HepG2 (cell line): ENCODE measurements around the gene HNRNPM. TPM values are rescaled to one million over a fixed set of nuclear protein-coding genes. Genes with fewer than 3 reads are reported as not detected.

Source experiments
- CHD2 ChIP-seq: IDR thresholded peaks from 2 replicates; pipeline ENCODE4 v1.6.1; 2011; ENCODE audit warnings: low read depth, low read length, improper control_type of control experiment
- ETV6 ChIP-seq: sonication (generic); formaldehyde crosslinking; conservative IDR thresholded peaks from 2 replicates; pipeline ENCODE4 v1.4.0; 2020; ENCODE audit warnings: missing genetic modification reagents
- PHB2 ChIP-seq: fragments of 450-650 bp; IDR thresholded peaks from 2 replicates; pipeline ENCODE4 v1.6.1; 2018; ENCODE audit not compliant: partially characterized antibody
- SALL1 ChIP-seq: sonication (generic); formaldehyde crosslinking; IDR thresholded peaks from 2 replicates; pipeline ENCODE4 v1.8.0; 2022; ENCODE audit warnings: mild to moderate bottlenecking, missing genetic modification reagents
- SALL2 ChIP-seq: sonication (generic); formaldehyde crosslinking; IDR thresholded peaks from 2 replicates; pipeline ENCODE4 v1.8.1; 2023; ENCODE audit warnings: mild to moderate bottlenecking, missing genetic modification reagents, inconsistent platforms
- SIN3B ChIP-seq: fragments of 150-350 bp; IDR thresholded peaks from 2 replicates; pipeline ENCODE4 v1.6.1; 2014; ENCODE audit warnings: low read length
- SP140L ChIP-seq: sonication (generic); formaldehyde crosslinking; IDR thresholded peaks from 2 replicates; pipeline ENCODE4 v1.4.0; 2020; ENCODE audit warnings: missing genetic modification reagents, borderline replicate concordance
- TRIM24 ChIP-seq: sonication (generic); formaldehyde crosslinking; IDR thresholded peaks from 2 replicates; pipeline ENCODE4 v1.8.0; 2022; ENCODE audit warnings: mild to moderate bottlenecking, missing genetic modification reagents
- ZKSCAN1 ChIP-seq: fragments of 150-350 bp; IDR thresholded peaks from 2 replicates; pipeline ENCODE4 v1.6.1; 2014; ENCODE audit warnings: low read length
- ZMYM3 ChIP-seq: sonication (generic); formaldehyde crosslinking; IDR thresholded peaks from 2 replicates; pipeline ENCODE4 v1.5.1; 2020; ENCODE audit warnings: mild to moderate bottlenecking, missing genetic modification reagents
- ZNF143 ChIP-seq: sonication (generic); formaldehyde crosslinking; IDR thresholded peaks from 2 replicates; pipeline ENCODE4 v1.4.0; 2020; ENCODE audit warnings: missing genetic modification reagents
- ZNF367 ChIP-seq: sonication (generic); formaldehyde crosslinking; IDR thresholded peaks from 2 replicates; pipeline ENCODE4 v1.4.0; 2020; ENCODE audit warnings: missing genetic modification reagents, borderline replicate concordance
- ZNF441 ChIP-seq: sonication (generic); formaldehyde crosslinking; IDR thresholded peaks from 2 replicates; pipeline ENCODE4 v1.7.0; 2021; ENCODE audit warnings: missing genetic modification reagents, borderline replicate concordance
- ZNF577 ChIP-seq: sonication (generic); formaldehyde crosslinking; IDR thresholded peaks from 2 replicates; pipeline ENCODE4 v1.4.0; 2020; ENCODE audit warnings: mild to moderate bottlenecking, low read depth, missing genetic modification reagents, borderline replicate concordance
- ZSCAN21 ChIP-seq: sonication (generic); formaldehyde crosslinking; IDR thresholded peaks from 2 replicates; pipeline ENCODE4 v1.8.0; 2022; ENCODE audit warnings: mild to moderate bottlenecking, missing genetic modification reagents, moderate library complexity, borderline replicate concordance
- polyA plus RNA-seq, 8 experiments: library from polyadenylated mRNA; depleted of rRNA in 3 of 8; stranded (reverse) in 7 of 8; unstranded in 1 of 8; fragments of >200 nt; fragmentation: Illumina TruSeq in 4 of 8; extraction: Trizol in 4 of 8; gene quantifications; 2 replicates each; pipeline versions ENCODE4 v1.2.1 to v1.2.3, GENCODE V29; 2011 to 2016; ENCODE audit warnings: low read depth in 4 of 8, missing spikeins in 1 of 8, mixed read lengths in 1 of 8; ENCODE audit not compliant: insufficient read depth in 1 of 8
- total RNA-seq, 5 experiments: library from RNA; depleted of rRNA; stranded (reverse); fragments of >200 nt; fragmentation: Illumina TruSeq; extraction: Trizol; gene quantifications; 2 replicates each; pipeline ENCODE4 v1.2.3, GENCODE V29; 2016; ENCODE audit warnings: low read depth in 1 of 5
- TF ChIP-seq, protein P1 (sequence below): sonication (generic); formaldehyde crosslinking; IDR thresholded peaks from 2 replicates; pipeline ENCODE4 v1.4.0; 2020; ENCODE audit warnings: mild to moderate bottlenecking, missing genetic modification reagents, borderline replicate concordance
- TF ChIP-seq, protein P2 (sequence below): fragments of 450-650 bp; IDR thresholded peaks from 2 replicates; pipeline ENCODE4 v1.6.1; 2017; ENCODE audit warnings: mild to moderate bottlenecking
- TF ChIP-seq, protein P3 (sequence below): sonication (generic); formaldehyde crosslinking; IDR thresholded peaks from 2 replicates; pipeline ENCODE4 v1.4.0; 2020; ENCODE audit warnings: missing genetic modification reagents, borderline replicate concordance
- TF ChIP-seq, protein P4 (sequence below), 2 experiments: fragments of 450-650 bp in 1 of 2; sonication (generic) in 1 of 2; formaldehyde crosslinking; IDR thresholded peaks; 2 replicates each; pipeline versions ENCODE4 v1.5.0 to v1.8.0; 2020 to 2022; ENCODE audit warnings: mild to moderate bottlenecking in 1 of 2, missing genetic modification reagents in 1 of 2

Gene HNRNPM
- total and polyA plus RNA-seq, 2 of the 13 experiments (the other 11 are each of a cell fraction or from before 2014, with no cell fraction given) = 56.7 to 102 TPM

DNA sequence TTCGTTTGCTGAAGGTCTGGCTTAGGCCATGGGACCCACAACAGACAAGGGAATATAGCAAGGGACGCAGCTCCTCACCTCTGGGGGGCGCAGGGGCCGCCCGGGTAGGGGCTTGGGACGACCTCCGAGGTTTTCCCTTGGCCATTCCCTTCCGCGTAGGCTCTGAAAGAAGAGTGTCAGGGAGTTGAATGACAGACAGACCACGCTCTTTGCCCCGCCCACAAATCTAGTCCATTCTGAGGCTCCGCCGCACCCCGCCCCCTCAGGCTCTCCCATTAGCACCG is 80.6 kb downstream of the HNRNPM start (continued):
- TF ChIP-seq, protein P1, sequence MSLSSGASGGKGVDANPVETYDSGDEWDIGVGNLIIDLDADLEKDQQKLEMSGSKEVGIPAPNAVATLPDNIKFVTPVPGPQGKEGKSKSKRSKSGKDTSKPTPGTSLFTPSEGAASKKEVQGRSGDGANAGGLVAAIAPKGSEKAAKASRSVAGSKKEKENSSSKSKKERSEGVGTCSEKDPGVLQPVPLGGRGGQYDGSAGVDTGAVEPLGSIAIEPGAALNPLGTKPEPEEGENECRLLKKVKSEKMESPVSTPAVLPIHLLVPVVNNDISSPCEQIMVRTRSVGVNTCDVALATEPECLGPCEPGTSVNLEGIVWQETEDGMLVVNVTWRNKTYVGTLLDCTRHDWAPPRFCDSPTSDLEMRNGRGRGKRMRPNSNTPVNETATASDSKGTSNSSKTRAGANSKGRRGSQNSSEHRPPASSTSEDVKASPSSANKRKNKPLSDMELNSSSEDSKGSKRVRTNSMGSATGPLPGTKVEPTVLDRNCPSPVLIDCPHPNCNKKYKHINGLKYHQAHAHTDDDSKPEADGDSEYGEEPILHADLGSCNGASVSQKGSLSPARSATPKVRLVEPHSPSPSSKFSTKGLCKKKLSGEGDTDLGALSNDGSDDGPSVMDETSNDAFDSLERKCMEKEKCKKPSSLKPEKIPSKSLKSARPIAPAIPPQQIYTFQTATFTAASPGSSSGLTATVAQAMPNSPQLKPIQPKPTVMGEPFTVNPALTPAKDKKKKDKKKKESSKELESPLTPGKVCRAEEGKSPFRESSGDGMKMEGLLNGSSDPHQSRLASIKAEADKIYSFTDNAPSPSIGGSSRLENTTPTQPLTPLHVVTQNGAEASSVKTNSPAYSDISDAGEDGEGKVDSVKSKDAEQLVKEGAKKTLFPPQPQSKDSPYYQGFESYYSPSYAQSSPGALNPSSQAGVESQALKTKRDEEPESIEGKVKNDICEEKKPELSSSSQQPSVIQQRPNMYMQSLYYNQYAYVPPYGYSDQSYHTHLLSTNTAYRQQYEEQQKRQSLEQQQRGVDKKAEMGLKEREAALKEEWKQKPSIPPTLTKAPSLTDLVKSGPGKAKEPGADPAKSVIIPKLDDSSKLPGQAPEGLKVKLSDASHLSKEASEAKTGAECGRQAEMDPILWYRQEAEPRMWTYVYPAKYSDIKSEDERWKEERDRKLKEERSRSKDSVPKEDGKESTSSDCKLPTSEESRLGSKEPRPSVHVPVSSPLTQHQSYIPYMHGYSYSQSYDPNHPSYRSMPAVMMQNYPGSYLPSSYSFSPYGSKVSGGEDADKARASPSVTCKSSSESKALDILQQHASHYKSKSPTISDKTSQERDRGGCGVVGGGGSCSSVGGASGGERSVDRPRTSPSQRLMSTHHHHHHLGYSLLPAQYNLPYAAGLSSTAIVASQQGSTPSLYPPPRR = no peak
- TF ChIP-seq ETV6 (CRISPR knock-in tag) (no peak), ZSCAN21 (CRISPR knock-in tag) (no peak), SALL1 (CRISPR knock-in tag) (0 out of 2 replicates have a peak, but pooled peaks have one; percentile 17), TRIM24 (CRISPR knock-in tag) (no peak), ZMYM3 (CRISPR knock-in tag) (no peak), ZNF367 (no peak), SP140L (CRISPR knock-in tag) (no peak), ZKSCAN1 (no peak), PHB2 (no peak), CHD2 (no peak), ZNF441 (CRISPR knock-in tag) (no peak), ZNF143 (CRISPR knock-in tag) (no peak), SIN3B (no peak), SALL2 (CRISPR knock-in tag) (no peak), ZNF577 (CRISPR knock-in tag) (no peak)
- TF ChIP-seq, protein P2, sequence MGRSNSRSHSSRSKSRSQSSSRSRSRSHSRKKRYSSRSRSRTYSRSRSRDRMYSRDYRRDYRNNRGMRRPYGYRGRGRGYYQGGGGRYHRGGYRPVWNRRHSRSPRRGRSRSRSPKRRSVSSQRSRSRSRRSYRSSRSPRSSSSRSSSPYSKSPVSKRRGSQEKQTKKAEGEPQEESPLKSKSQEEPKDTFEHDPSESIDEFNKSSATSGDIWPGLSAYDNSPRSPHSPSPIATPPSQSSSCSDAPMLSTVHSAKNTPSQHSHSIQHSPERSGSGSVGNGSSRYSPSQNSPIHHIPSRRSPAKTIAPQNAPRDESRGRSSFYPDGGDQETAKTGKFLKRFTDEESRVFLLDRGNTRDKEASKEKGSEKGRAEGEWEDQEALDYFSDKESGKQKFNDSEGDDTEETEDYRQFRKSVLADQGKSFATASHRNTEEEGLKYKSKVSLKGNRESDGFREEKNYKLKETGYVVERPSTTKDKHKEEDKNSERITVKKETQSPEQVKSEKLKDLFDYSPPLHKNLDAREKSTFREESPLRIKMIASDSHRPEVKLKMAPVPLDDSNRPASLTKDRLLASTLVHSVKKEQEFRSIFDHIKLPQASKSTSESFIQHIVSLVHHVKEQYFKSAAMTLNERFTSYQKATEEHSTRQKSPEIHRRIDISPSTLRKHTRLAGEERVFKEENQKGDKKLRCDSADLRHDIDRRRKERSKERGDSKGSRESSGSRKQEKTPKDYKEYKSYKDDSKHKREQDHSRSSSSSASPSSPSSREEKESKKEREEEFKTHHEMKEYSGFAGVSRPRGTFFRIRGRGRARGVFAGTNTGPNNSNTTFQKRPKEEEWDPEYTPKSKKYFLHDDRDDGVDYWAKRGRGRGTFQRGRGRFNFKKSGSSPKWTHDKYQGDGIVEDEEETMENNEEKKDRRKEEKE = no peak
- TF ChIP-seq, protein P3, sequence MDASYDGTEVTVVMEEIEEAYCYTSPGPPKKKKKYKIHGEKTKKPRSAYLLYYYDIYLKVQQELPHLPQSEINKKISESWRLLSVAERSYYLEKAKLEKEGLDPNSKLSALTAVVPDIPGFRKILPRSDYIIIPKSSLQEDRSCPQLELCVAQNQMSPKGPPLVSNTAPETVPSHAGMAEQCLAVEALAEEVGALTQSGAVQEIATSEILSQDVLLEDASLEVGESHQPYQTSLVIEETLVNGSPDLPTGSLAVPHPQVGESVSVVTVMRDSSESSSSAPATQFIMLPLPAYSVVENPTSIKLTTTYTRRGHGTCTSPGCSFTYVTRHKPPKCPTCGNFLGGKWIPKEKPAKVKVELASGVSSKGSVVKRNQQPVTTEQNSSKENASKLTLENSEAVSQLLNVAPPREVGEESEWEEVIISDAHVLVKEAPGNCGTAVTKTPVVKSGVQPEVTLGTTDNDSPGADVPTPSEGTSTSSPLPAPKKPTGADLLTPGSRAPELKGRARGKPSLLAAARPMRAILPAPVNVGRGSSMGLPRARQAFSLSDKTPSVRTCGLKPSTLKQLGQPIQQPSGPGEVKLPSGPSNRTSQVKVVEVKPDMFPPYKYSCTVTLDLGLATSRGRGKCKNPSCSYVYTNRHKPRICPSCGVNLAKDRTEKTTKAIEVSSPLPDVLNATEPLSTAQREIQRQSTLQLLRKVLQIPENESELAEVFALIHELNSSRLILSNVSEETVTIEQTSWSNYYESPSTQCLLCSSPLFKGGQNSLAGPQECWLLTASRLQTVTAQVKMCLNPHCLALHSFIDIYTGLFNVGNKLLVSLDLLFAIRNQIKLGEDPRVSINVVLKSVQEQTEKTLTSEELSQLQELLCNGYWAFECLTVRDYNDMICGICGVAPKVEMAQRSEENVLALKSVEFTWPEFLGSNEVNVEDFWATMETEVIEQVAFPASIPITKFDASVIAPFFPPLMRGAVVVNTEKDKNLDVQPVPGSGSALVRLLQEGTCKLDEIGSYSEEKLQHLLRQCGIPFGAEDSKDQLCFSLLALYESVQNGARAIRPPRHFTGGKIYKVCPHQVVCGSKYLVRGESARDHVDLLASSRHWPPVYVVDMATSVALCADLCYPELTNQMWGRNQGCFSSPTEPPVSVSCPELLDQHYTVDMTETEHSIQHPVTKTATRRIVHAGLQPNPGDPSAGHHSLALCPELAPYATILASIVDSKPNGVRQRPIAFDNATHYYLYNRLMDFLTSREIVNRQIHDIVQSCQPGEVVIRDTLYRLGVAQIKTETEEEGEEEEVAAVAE (CRISPR knock-in tag) = no peak
- TF ChIP-seq, protein P4, sequence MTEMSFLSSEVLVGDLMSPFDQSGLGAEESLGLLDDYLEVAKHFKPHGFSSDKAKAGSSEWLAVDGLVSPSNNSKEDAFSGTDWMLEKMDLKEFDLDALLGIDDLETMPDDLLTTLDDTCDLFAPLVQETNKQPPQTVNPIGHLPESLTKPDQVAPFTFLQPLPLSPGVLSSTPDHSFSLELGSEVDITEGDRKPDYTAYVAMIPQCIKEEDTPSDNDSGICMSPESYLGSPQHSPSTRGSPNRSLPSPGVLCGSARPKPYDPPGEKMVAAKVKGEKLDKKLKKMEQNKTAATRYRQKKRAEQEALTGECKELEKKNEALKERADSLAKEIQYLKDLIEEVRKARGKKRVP (CRISPR knock-in tag; IDR thresholded peaks at IDR 0.05) = no peak
